Tibial nerve (tissue), 4 donors: ENCODE results near the gene CTBP2. TPM values are rescaled to one million over a fixed set of nuclear protein-coding genes. Genes with fewer than 3 reads are reported as not detected.

ENCODE experiments used
- DNase-seq, 2 donors: peaks; one replicate each; pipeline ENCODE4 v3.0.0-alpha.2; 2019; ENCODE audit warnings: low spot score in 2 of 2
- H3K27ac ChIP-seq, 4 donors: fragments of 200-600 bp; sonication (generic) in 3 of 4; one replicate each; pipeline ENCODE4 v1.5.1; 2017 to 2019; ENCODE audit warnings: mild to moderate bottlenecking in 1 of 4
- H3K27me3 ChIP-seq, 2 donors: fragments of 200-600 bp; sonication (generic) in 1 of 2; one replicate each; pipeline versions ENCODE4 v1.5.1 to v1.6.0; 2017 to 2019
- H3K36me3 ChIP-seq, 3 donors: fragments of 200-600 bp; sonication (generic); one replicate each; pipeline ENCODE4 v1.5.1; 2018 to 2019
- H3K4me1 ChIP-seq, 4 donors: fragments of 200-600 bp; sonication (generic) in 3 of 4; one replicate each; pipeline ENCODE4 v1.5.1; 2017 to 2019
- H3K4me3 ChIP-seq, 4 donors: fragments of 200-600 bp; sonication (generic) in 3 of 4; one replicate each; pipeline ENCODE4 v1.5.1; 2017 to 2019; ENCODE audit warnings: mild to moderate bottlenecking in 1 of 4, moderate library complexity in 1 of 4
- H3K9me3 ChIP-seq, 4 donors: fragments of 200-600 bp; sonication (generic) in 3 of 4; one replicate each; pipeline ENCODE4 v1.5.1; 2017 to 2019
- EP300 ChIP-seq, 2 donors: sonication (generic); formaldehyde crosslinking; IDR thresholded peaks; one replicate each; pipeline ENCODE4 v1.6.1; 2017; ENCODE audit warnings: antibody characterized with exemption in 2 of 2, mild to moderate bottlenecking in 1 of 2
- POLR2A ChIP-seq, 2 donors: fragments of 450-650 bp; IDR thresholded peaks; one replicate each; pipeline ENCODE4 v1.6.1; 2017; ENCODE audit warnings: antibody characterized with exemption in 2 of 2, mild to moderate bottlenecking in 2 of 2, moderate library complexity in 2 of 2
- WGBS, 2 donors: methylation state at CpG; one replicate each; pipeline ENCODE4 v1.1.5; 2018; 5-methylcytosine and 5-hydroxymethylcytosine counted together
- total RNA-seq, 4 donors: library from RNA; depleted of rRNA; stranded (reverse); fragments of >200 nt; gene quantifications; one replicate each; pipeline ENCODE4 v1.1.0, GENCODE V29; 2016
- TF ChIP-seq, protein P1 (sequence below), 5 experiments: fragments of 200-600 bp in 3 of 5; fragments of 450-650 bp in 2 of 5; sonication (generic) in 3 of 5; IDR thresholded peaks; one replicate each; pipeline ENCODE4 v1.5.1; 2016 to 2019; ENCODE audit warnings: antibody characterized with exemption in 5 of 5, mild to moderate bottlenecking in 3 of 5, moderate library complexity in 2 of 5

Gene CTBP2
- total RNA-seq, 4 donors from 2014 or later, result 40.4 to 97.9 (median 62.3) TPM

DNA sequence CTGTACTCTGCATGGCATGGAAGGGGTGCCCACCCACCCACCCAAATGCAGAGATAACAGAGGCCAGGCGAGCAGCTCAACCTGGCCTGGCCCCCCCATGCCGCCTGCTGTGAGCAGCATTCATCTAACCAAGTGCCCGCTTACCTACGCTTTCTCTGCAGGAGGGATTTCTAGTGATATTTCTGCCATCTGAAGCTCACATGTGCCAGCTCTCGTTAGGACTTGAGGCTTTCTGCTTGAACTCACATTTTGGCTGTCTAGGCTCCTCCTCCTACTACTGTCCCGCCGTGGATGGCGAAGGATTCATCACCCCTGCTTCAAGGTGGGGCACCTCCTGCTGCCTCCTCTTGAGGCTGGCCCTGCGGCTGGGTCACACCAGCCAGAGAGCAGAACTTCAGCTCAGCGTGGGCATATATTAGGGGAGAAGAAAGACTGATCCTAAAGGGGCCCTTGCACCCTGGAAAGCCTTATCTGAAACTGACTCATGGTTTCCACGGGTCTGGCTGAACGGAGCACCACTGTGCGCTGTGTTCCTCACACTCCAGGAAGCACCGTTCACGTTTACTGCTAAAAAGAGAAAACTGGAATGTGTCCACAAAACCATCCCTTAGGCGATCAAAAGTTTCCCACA, 45.5 kb downstream of the CTBP2 start:
- H3K27me3 ChIP-seq, result no peaks in the 10 kb centered on the region
- WGBS, 2 donors, result 87 to 90% methylated on average over 15 to 16 of the region's 16 CpGs
- H3K9me3 ChIP-seq, result no peaks in the 10 kb centered on the region
- H3K4me1 ChIP-seq, result peaks cover 0 to 64% (median 21%) of the 10 kb centered on the region in 4 donors
- no peak overlapping the region for H3K4me3 ChIP-seq
- H3K36me3 ChIP-seq, result peaks cover 0 to 6% (median 0%) of the 10 kb centered on the region in 3 donors
- no peak for DNase-seq
- TF ChIP-seq POLR2A (IDR thresholded peaks at IDR 0.05), result no peak
- TF ChIP-seq, protein P1, sequence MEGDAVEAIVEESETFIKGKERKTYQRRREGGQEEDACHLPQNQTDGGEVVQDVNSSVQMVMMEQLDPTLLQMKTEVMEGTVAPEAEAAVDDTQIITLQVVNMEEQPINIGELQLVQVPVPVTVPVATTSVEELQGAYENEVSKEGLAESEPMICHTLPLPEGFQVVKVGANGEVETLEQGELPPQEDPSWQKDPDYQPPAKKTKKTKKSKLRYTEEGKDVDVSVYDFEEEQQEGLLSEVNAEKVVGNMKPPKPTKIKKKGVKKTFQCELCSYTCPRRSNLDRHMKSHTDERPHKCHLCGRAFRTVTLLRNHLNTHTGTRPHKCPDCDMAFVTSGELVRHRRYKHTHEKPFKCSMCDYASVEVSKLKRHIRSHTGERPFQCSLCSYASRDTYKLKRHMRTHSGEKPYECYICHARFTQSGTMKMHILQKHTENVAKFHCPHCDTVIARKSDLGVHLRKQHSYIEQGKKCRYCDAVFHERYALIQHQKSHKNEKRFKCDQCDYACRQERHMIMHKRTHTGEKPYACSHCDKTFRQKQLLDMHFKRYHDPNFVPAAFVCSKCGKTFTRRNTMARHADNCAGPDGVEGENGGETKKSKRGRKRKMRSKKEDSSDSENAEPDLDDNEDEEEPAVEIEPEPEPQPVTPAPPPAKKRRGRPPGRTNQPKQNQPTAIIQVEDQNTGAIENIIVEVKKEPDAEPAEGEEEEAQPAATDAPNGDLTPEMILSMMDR (IDR thresholded peaks at IDR 0.05), result no peak
- no peak for TF ChIP-seq EP300 (IDR thresholded peaks at IDR 0.05)
- no peak overlapping the region for H3K27ac ChIP-seq

- Histone ChIP-seq H3K4me3 (no peak overlapping the region), H3K4me1 (peaks cover 0 to 53% (median 17%) of the 10 kb centered on the region in 4 donors), H3K36me3 (peaks cover 0 to 17% (median 0%) of the 10 kb centered on the region in 3 donors), H3K27me3 (no peaks in the 10 kb centered on the region), H3K27ac (peak overlapping the region in 1 of 4 donors; percentile 32), H3K9me3 (no peaks in the 10 kb centered on the region)
- WGBS, 2 donors, result 29 to 35% methylated on average over 20 of the region's 20 CpGs
- DNase-seq, result peak in 1 of 2 donors; percentile 36
- TF ChIP-seq POLR2A (IDR thresholded peaks at IDR 0.05) (no peak), EP300 (IDR thresholded peaks at IDR 0.05) (no peak)
- TF ChIP-seq, protein P1 (IDR thresholded peaks at IDR 0.05), result no peak
Measured at GRCh38 chr10:125113691-125114371, 46.5 kb downstream of the CTBP2 start.

- Histone ChIP-seq H3K4me1 (peaks cover 0 to 44% (median 13%) of the 10 kb centered on the region in 4 donors), H3K36me3 (peaks cover 0 to 26% (median 4%) of the 10 kb centered on the region in 3 donors), H3K9me3 (peaks cover 0 to 6% (median 0%) of the 10 kb centered on the region in 4 donors), H3K27ac (no peak overlapping the region), H3K27me3 (no peaks in the 10 kb centered on the region), H3K4me3 (no peak overlapping the region)
- TF ChIP-seq EP300 (IDR thresholded peaks at IDR 0.05) (no peak), POLR2A (IDR thresholded peaks at IDR 0.05) (no peak)
- TF ChIP-seq, protein P1 (IDR thresholded peaks at IDR 0.05), result no peak
- DNase-seq, result no peak
- WGBS, 2 donors, result 96 to 98% methylated on average over 2 of the region's 2 CpGs
Measured at GRCh38 chr10:125112697-125113494, 47.5 kb downstream of the CTBP2 start.

GRCh38 chr10:125111118-125111727, 49.1 kb downstream of the CTBP2 start:
- H3K27ac ChIP-seq, result no peak overlapping the region
- H3K4me1 ChIP-seq, result peaks cover 0 to 27% (median 5%) of the 10 kb centered on the region in 4 donors
- TF ChIP-seq EP300 (IDR thresholded peaks at IDR 0.05) (no peak), POLR2A (IDR thresholded peaks at IDR 0.05) (no peak)
- TF ChIP-seq, protein P1 (IDR thresholded peaks at IDR 0.05), result no peak
- H3K9me3 ChIP-seq, result peaks cover 0 to 6% (median 0%) of the 10 kb centered on the region in 4 donors
- H3K27me3 ChIP-seq, result no peaks in the 10 kb centered on the region
- WGBS, 2 donors, result 69 to 72% methylated on average over 5 of the region's 5 CpGs
- no peak overlapping the region for H3K4me3 ChIP-seq
- no peak for DNase-seq
- peaks cover 0 to 43% (median 5%) of the 10 kb centered on the region in 3 donors for H3K36me3 ChIP-seq
